SJSA1 (cell line): ENCODE measurements around the gene USP11. TPM values are rescaled to one million over a fixed set of nuclear protein-coding genes. Genes with fewer than 3 reads are reported as not detected.

ENCODE experiments used
- DNase-seq, 2 experiments: peaks; one replicate each; pipeline ENCODE4 v3.0.0-alpha.2; 2015 to 2020; ENCODE audit warnings: low spot score in 2 of 2, low read depth in 1 of 2
- H3K27ac ChIP-seq: fragments of 250-450 bp; sonication (Bioruptor Pico); 2 replicates; pipeline ENCODE4 v1.5.1; 2020; ENCODE audit warnings: mild to moderate bottlenecking, moderate library complexity
- H3K27me3 ChIP-seq: fragments of 250-450 bp; sonication (Bioruptor Pico); replicated peaks from 2 replicates; pipeline ENCODE4 v1.5.1; 2020; ENCODE audit warnings: mild to moderate bottlenecking, moderate library complexity
- H3K36me3 ChIP-seq: fragments of 250-450 bp; sonication (Bioruptor Pico); 2 replicates; pipeline ENCODE4 v1.5.1; 2020; ENCODE audit warnings: mild to moderate bottlenecking
- H3K4me1 ChIP-seq: fragments of 250-450 bp; sonication (Bioruptor Pico); replicated peaks from 2 replicates; pipeline ENCODE4 v1.6.1; 2021; ENCODE audit warnings: mild to moderate bottlenecking
- H3K4me3 ChIP-seq: fragments of 250-450 bp; sonication (Bioruptor Pico); 2 replicates; pipeline ENCODE4 v1.5.1; 2020; ENCODE audit warnings: mild to moderate bottlenecking
- H3K9me3 ChIP-seq: fragments of 250-450 bp; sonication (Bioruptor Pico); replicated peaks from 2 replicates; pipeline ENCODE4 v1.5.1; 2020; ENCODE audit warnings: mild to moderate bottlenecking
- total RNA-seq: library from RNA; depleted of rRNA; stranded (reverse); fragments of >200 nt; shearing (Covaris generic); gene quantifications from 2 replicates; pipeline ENCODE4 v1.2.3, GENCODE V29; 2014

Gene USP11
- total RNA-seq, 1 experiment from 2014 or later: 39.5 TPM

- Histone ChIP-seq H3K4me3 (no peak overlapping the region), H3K9me3 (no peaks in the 10 kb centered on the region), H3K27ac (no peak overlapping the region), H3K27me3 (no peaks in the 10 kb centered on the region), H3K36me3 (peaks cover 52% of the 10 kb centered on the region), H3K4me1 (0 out of 2 replicates have a peak, but pooled peaks cover 3% of the 10 kb centered on the region)
- DNase-seq: no peak
These were observed 8.4 kb upstream of the USP11 start for GRCh38 chrX:47224266-47224895.

DNA sequence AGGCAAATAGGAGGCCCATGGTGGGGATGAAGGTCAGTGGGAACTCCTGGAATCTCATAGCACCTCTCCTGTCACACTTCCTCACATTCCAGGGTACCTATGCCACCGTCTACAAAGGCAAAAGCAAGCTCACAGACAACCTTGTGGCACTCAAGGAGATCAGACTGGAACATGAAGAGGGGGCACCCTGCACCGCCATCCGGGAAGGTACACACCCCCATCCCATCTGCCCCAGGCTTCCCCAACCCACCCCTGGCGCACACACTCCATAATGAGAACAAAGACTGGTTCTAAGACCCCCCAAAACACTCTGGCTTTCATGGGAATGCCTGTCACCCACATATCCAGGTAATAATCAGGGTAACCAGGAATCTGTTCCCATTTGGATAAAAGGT is 7.9 kb upstream of the USP11 start:
- peaks cover 52% of the 10 kb centered on the region for H3K36me3 ChIP-seq
- no peak for DNase-seq

DNA sequence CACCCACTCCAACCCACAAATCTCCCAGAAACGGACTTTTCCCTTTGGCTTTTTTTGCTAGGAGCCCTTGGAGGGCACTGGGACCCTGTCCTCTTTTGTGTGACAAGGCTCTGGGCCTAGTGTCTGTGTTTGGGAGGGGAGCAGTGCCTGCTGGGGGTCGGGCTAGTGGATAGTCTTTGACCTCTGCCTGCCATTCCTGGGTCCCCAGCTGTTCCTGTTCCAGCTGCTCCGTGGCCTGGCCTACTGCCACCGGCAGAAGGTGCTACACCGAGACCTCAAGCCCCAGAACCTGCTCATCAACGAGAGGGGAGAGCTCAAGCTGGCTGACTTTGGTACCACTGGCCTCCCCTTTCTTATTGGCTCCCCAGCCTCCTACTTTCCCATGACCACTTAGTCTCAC is 6.7 kb upstream of the USP11 start:
- no peaks in the 10 kb centered on the region for H3K4me1 ChIP-seq
- no peak for DNase-seq
- peaks cover 50% of the 10 kb centered on the region for H3K36me3 ChIP-seq
- no peak overlapping the region for H3K27ac ChIP-seq
- H3K27me3 ChIP-seq: no peaks in the 10 kb centered on the region
- no peak overlapping the region for H3K4me3 ChIP-seq
- no peaks in the 10 kb centered on the region for H3K9me3 ChIP-seq

More for the DNA sequence above, 7.9 kb upstream of the USP11 start:
- H3K4me3 ChIP-seq: no peak overlapping the region
- no peaks in the 10 kb centered on the region for H3K9me3 ChIP-seq
- no peak overlapping the region for H3K27ac ChIP-seq
- H3K27me3 ChIP-seq: no peaks in the 10 kb centered on the region
- 0 out of 2 replicates have a peak, but pooled peaks cover 3% of the 10 kb centered on the region for H3K4me1 ChIP-seq

DNA sequence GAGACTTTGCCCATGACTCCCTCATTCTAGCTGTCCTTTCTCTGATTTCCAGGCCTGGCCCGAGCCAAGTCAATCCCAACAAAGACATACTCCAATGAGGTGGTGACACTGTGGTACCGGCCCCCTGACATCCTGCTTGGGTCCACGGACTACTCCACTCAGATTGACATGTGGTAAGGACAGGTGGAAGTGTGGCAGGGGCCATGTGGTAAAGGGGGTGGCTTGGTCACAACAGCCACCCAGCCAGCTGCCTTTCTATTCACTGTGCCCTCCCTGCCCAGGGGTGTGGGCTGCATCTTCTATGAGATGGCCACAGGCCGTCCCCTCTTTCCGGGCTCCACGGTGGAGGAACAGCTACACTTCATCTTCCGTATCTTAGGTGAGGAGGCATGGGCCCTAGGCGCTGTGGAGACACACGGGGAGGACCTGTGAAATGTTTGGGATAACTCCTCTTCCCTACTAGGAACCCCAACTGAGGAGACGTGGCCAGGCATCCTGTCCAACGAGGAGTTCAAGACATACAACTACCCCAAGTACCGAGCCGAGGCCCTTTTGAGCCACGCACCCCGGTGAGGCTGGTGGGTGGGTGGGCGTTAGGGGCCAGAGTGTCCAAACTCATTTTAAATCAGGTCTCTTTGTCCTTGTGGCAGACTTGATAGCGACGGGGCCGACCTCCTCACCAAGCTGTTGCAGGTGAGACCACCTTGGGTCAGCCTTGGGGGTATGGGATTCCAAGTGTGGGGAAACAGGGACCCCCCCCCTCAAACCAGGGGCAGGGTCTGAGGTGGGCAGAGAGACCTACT is 6.1 kb upstream of the USP11 start:
- DNase-seq: no peak

GRCh38 chrX:47227334-47227583 is 5.5 kb upstream of the USP11 start:
- DNase-seq: no peak
- H3K9me3 ChIP-seq: no peaks in the 10 kb centered on the region
- H3K27ac ChIP-seq: no peak overlapping the region
- H3K4me1 ChIP-seq: peaks cover 2% of the 10 kb centered on the region
- no peaks in the 10 kb centered on the region for H3K27me3 ChIP-seq
- H3K36me3 ChIP-seq: peaks cover 47% of the 10 kb centered on the region
- no peak overlapping the region for H3K4me3 ChIP-seq

More for the DNA sequence above, 6.1 kb upstream of the USP11 start:
- H3K27me3 ChIP-seq: no peaks in the 10 kb centered on the region
- no peak overlapping the region for H3K27ac ChIP-seq
- H3K9me3 ChIP-seq: no peaks in the 10 kb centered on the region
- H3K4me3 ChIP-seq: no peak overlapping the region
- H3K36me3 ChIP-seq: peaks cover 50% of the 10 kb centered on the region
- H3K4me1 ChIP-seq: no peaks in the 10 kb centered on the region

DNA sequence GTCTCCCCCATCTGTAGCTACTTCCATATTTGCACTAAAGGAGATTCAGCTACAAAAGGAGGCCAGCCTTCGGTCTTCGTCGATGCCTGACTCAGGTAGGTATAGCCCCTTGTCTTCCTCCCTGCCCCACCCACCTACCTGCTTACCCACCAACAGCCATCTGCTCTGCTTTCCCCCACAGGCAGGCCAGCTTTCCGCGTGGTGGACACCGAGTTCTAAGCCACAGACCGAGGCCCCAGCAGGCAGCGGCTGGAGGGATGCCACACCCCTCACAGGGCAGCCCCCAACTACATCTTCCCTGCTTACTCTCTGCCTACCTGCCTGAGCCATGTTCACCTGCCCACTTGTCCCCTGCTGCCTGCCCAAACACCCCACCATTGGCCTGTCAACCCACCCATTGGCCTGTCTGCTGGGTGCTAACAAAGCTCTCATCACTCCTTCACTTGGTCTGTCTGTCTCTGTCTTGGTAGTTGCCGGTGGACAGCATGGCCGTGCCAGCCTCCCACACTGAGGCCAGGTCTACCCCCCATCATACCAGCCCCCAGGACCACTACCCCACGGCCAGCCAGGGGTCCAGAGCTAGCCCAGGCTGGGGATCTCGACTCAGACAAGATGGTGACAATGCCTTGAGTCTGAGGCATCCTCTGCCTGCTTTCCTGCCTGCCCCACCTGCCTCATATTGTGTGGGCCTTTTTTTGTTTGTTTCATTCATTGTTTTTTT is 4.1 kb upstream of the USP11 start:
- no peak overlapping the region for H3K4me3 ChIP-seq
- peaks cover 39% of the 10 kb centered on the region for H3K36me3 ChIP-seq
- H3K9me3 ChIP-seq: no peaks in the 10 kb centered on the region
- no peak for DNase-seq
- peaks cover 7% of the 10 kb centered on the region for H3K4me1 ChIP-seq
- H3K27ac ChIP-seq: no peak overlapping the region
- H3K27me3 ChIP-seq: no peaks in the 10 kb centered on the region

- H3K27ac ChIP-seq: no peak overlapping the region
- peaks cover 32% of the 10 kb centered on the region for H3K36me3 ChIP-seq
- no peaks in the 10 kb centered on the region for H3K27me3 ChIP-seq
- peaks cover 7% of the 10 kb centered on the region for H3K4me1 ChIP-seq
- no peaks in the 10 kb centered on the region for H3K9me3 ChIP-seq
- H3K4me3 ChIP-seq: no peak overlapping the region
- no peak for DNase-seq
These were observed 3.4 kb upstream of the USP11 start for GRCh38 chrX:47229427-47229826.

GRCh38 chrX:47230136-47230868 is 2.5 kb upstream of the USP11 start:
- H3K27me3 ChIP-seq: no peaks in the 10 kb centered on the region
- no peak for DNase-seq
- H3K9me3 ChIP-seq: no peaks in the 10 kb centered on the region
- no peak overlapping the region for H3K27ac ChIP-seq
- peaks cover 30% of the 10 kb centered on the region for H3K36me3 ChIP-seq
- peaks cover 15% of the 10 kb centered on the region for H3K4me1 ChIP-seq
- H3K4me3 ChIP-seq: no peak overlapping the region

DNA sequence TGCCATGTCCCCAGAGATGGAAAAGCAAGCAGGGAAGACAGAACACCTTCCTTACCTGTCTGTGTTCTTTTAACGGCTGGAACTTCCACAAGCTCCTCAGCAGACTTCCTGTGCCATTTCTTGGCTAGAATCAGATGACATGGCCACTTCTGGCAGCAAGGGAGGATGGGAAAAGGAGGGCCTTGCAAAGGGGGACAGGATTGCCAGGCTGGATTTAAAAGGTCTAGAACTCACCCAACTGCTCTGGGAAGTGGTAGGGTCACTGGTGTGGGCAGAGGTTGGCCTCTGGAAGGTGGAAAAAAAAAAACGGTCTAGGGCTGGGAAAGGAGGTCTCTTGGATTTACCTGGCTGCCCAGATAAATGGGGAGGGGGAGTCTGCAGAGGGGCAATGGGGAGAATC is 1.6 kb upstream of the USP11 start:
- no peak for DNase-seq
- Histone ChIP-seq H3K27me3 (no peaks in the 10 kb centered on the region), H3K9me3 (no peaks in the 10 kb centered on the region), H3K4me1 (peaks cover 15% of the 10 kb centered on the region), H3K27ac (no peak overlapping the region), H3K4me3 (no peak overlapping the region), H3K36me3 (peaks cover 25% of the 10 kb centered on the region)

- Histone ChIP-seq H3K9me3 (no peaks in the 10 kb centered on the region), H3K4me1 (peaks cover 15% of the 10 kb centered on the region), H3K27me3 (no peaks in the 10 kb centered on the region), H3K4me3 (peak overlapping the region; percentile 69), H3K27ac (peak overlapping the region; percentile 93), H3K36me3 (peaks cover 16% of the 10 kb centered on the region)
- no peak for DNase-seq
These were observed 509 bp upstream of the USP11 start for GRCh38 chrX:47232197-47232802.

GRCh38 chrX:47233333-47234113 is 714 bp downstream of the USP11 start:
- H3K9me3 ChIP-seq: no peaks in the 10 kb centered on the region
- H3K4me3 ChIP-seq: peak overlapping the region; percentile 69
- H3K27me3 ChIP-seq: no peaks in the 10 kb centered on the region
- H3K4me1 ChIP-seq: peaks cover 15% of the 10 kb centered on the region
- H3K36me3 ChIP-seq: peaks cover 10% of the 10 kb centered on the region
- DNase-seq: peak; percentile 92 to 95
- peak overlapping the region; percentile 93 for H3K27ac ChIP-seq

GRCh38 chrX:47234583-47234982 is 1.8 kb downstream of the USP11 start:
- H3K4me3 ChIP-seq: peak overlapping the region; percentile 69
- no peak for DNase-seq
- H3K27me3 ChIP-seq: no peaks in the 10 kb centered on the region
- H3K4me1 ChIP-seq: peaks cover 15% of the 10 kb centered on the region
- peaks cover 7% of the 10 kb centered on the region; the same call in 1 of the 2 replicates for H3K36me3 ChIP-seq
- peak overlapping the region; percentile 93 for H3K27ac ChIP-seq
- H3K9me3 ChIP-seq: no peaks in the 10 kb centered on the region

- no peak overlapping the region for H3K27ac ChIP-seq
- H3K4me3 ChIP-seq: no peak overlapping the region
- H3K27me3 ChIP-seq: no peaks in the 10 kb centered on the region
- H3K4me1 ChIP-seq: peaks cover 15% of the 10 kb centered on the region
- H3K9me3 ChIP-seq: no peaks in the 10 kb centered on the region
- no peak for DNase-seq
- H3K36me3 ChIP-seq: peaks cover 11% of the 10 kb centered on the region
These were observed 2.9 kb downstream of the USP11 start for GRCh38 chrX:47235691-47236103.
